ENCODE measurements around the gene SPCS3.

SPCS3 gene

GRCh38 chr4:176380352-176381157 lies 60.8 kb downstream of the SPCS3 start:
- DNase-seq (no peak), ATAC-seq (replicated peaks) (no peak)
- no peaks in the 10 kb centered on the region for H3K36me3 Mint-ChIP-seq (ENCODE audit: insufficient read depth)
- no peak overlapping the region for H3K4me3 Mint-ChIP-seq
- H3K27ac Mint-ChIP-seq: no peak overlapping the region
- H3K4me1 Mint-ChIP-seq (ENCODE audit: low read depth in 2 of 2): peaks cover 0 to 3% of the 10 kb centered on the region in 2 donors
- peaks cover 10 to 11% of the 10 kb centered on the region in 2 donors for H3K27me3 Mint-ChIP-seq
- no peaks in the 10 kb centered on the region for H3K9me3 Mint-ChIP-seq
